GM23248 (cell line): ENCODE results near the gene CLIP2.

Source experiments
- EZH2 ChIP-seq: fragments of 200-600 bp; sonication (generic); IDR thresholded peaks from 2 replicates; pipeline ENCODE4 v1.6.1; 2018; ENCODE audit warnings: antibody characterized with exemption, mild to moderate bottlenecking; ENCODE audit not compliant: insufficient read depth, poor library complexity, severe bottlenecking
- EZH2phosphoT487 ChIP-seq: fragments of 200-600 bp; sonication (generic); IDR thresholded peaks from 2 replicates; pipeline ENCODE4 v1.6.1; 2018; ENCODE audit warnings: antibody characterized with exemption, moderate library complexity, mild to moderate bottlenecking, low read depth; ENCODE audit not compliant: insufficient read depth

- TF ChIP-seq EZH2phosphoT487 (no peak), EZH2 (no peak)
Measured at GRCh38 chr7:74286131-74286530, 3.1 kb upstream of the CLIP2 start.
